GM19438 (cell line): ENCODE measurements around the gene FOXP2.
A peak's percentile ranks its signal among the peaks of the same experiment; 100 is the strongest.
"Not testable (repeated sequence)": the region's sequence is repeated elsewhere in the genome, so short reads cannot be mapped to it uniquely, and the experiment has no call there.

Source experiments
- ATAC-seq: cut with Tn5 transposase; IDR thresholded peaks from one replicate; pipeline ENCODE4 v1.9.1; 2021; ENCODE audit warnings: low read depth; ENCODE audit not compliant: unreplicated experiment

The FOXP2 gene

GRCh38 chr7:114414156-114415063 lies at the start of gene FOXP2:
Gene FOXP2, plus strand, starts transcription at chr7:114414815. Its CDS starts 11,697 bp downstream, at chr7:114426512.
- ATAC-seq: no peak

GRCh38 chr7:114365791-114366190 lies 48.8 kb upstream of the FOXP2 start:
- ATAC-seq: no peak

DNA sequence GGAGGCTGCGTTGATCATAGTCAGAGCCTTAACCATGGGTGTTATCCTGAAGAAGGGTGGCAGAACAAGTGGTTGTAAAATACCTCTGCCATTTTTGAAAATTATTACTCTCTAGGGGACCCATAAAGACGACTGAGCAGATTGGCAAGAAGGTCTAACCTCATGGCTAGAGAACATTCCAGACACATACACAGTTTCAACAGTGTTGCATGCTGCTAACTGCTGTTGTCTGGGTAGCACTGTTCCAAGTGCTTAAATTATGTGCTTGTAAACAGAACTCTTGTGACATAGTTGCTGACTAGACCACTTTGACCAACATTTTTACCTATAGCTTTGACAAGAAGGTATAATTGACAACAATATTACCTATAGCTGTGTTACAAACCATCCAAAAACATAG lies 46.1 kb upstream of the FOXP2 start:
- no peak for ATAC-seq

DNA sequence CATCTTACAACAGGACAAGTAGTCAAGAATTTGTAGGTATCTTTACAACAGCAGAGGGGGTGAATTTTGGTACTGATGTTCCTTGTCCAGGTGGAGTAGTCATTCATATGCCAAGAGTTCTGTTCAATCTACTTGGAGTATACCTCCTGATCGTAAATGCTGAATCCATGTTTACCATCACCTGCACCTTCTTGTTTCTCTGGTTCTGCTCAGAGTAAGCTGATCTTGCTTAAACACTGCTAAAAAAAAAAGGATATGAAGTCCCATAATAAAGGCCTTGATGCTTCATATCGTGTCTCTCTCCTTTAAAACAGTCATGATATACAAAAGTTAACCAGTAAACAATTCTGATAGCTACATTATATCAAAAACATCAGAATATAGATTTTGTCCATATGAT lies 45.3 kb upstream of the FOXP2 start:
- no peak for ATAC-seq

DNA sequence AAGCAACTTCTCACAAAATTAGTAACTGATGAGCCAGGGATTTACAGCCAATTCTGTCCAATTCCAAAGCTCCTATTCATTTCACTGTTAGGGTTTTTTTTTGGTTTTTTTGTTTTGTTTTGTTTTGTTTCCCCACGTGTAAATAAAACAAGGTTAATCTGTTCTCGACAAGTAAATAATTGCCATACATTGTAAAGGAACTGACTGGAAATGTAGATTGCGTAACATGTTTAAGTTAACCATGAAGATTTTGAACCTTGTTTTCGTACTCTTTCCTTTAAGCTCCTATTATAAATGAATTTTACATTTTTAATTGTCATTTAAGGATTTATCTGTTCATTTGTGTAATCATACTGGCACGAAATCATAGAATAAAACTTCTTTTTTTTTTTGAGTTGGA lies 42.0 kb upstream of the FOXP2 start:
- no peak for ATAC-seq

DNA sequence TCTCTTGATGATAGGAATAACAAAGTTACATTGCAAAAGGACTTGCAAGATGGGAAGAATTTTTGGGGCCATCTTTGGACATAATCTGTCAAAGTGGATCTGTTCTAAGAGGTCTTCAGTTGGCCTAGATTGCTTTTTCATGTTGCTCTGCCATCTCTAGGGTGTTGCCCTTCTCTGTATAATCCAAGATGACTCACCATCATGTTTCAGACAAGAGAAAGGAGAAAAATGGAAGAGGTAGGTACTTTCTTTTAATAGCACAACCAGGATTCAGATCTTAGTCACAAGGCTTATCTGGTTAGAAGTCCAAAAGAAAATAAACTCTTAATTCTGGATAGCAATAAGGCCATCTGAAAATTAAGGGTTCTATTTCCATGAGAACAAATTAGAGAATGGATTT lies 38.7 kb upstream of the FOXP2 start:
- no peak for ATAC-seq

GRCh38 chr7:114383946-114384345 lies 30.7 kb upstream of the FOXP2 start:
- not testable (repeated sequence) for ATAC-seq

DNA sequence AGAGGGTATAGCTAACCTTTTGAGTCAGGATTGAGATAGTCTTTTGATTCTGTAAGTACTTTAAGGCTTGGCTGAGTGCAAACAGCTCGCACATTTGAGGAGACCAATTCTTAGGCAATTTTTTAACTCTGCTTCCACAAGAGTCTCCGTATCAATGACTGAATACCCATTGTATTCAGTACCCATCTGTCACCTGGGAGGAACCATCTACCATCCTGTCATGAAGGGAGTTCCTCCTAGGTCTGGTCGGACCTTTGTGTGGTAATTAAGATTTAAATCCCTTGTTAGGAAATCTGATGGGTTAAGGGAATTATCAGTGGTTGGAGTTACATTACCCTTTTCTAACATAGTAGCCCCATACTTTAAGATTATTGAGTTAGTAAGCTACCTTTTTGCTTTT lies 30.3 kb upstream of the FOXP2 start:
- ATAC-seq: not testable (repeated sequence)

GRCh38 chr7:114388021-114388420 lies 26.6 kb upstream of the FOXP2 start:
- ATAC-seq: no peak

- no peak for ATAC-seq
Measured at GRCh38 chr7:114392686-114393085, 21.9 kb upstream of the FOXP2 start.

DNA sequence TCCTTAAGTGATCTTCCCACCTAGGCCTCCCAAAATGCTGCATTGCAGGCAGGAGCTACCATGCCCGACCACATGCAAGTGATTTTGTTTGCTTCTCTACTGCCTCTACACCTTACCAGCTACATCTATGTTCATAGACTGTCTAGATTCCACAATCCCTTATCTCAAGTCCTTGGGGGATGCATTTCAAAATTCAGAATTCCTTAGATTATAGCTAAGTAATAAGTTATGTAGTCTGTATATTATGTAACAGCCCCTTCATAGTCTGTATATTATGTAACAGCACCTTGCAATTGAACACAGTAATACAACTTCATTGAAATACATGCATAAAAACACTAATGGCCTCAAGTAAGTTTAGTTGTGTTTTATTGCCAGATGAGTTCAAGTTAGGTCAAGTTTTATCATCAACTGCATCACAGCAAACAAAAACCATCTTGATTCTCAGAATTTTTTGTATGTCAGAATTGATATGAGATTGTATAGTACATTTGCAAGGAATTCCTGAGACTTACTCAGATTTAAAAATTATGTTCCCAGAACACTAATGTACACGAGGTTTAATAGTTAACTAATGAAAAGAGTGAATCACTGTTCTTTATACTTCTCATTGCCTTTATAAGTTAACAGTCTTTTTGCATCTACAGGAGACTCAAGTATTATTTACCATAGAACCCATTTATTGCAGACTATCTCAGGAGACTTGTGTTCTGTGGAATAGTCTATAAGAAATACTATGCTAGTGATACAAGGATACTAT lies 11.6 kb upstream of the FOXP2 start:
- no peak for ATAC-seq

DNA sequence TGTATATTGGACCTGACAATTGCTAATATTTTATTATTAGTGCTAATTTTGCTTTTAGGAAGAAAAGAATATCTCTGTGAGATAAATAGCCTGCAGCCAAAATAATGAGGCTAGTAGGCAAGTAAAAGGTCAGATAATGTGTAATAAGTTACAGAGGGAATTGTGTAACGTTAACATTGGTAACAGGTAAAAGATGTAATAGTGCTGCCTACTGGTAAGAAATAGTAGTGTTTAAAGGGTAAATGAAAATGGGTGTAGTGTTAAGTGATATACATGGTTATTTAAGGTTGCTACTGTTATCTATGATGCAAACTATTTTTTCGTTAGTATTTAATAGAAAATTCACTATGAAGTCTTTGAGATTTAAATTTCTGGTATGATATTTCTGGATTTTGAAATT lies 9.2 kb upstream of the FOXP2 start:
- ATAC-seq: peak; percentile 66

- no peak for ATAC-seq
Measured at GRCh38 chr7:114409750-114410149, 4.9 kb upstream of the FOXP2 start.

DNA sequence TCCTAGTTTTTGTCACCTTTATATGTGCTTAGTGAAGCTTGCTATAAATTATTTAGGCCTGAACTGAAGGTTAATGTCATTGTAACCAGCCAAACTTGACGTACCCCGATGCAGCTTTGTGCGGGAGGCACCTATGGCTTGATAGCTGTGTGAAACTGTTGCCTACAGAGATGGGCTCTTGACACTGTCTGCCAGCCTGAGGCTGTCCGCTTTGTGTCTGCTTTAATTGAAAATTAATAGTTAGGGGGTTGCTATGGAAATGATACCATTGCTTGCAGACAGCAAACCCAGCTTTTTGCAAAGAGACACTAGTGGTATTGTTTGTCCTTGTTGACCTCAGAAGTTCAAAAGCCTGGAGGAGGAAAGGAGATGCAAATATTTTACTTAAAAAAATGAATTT lies 2.1 kb upstream of the FOXP2 start:
- no peak for ATAC-seq

DNA sequence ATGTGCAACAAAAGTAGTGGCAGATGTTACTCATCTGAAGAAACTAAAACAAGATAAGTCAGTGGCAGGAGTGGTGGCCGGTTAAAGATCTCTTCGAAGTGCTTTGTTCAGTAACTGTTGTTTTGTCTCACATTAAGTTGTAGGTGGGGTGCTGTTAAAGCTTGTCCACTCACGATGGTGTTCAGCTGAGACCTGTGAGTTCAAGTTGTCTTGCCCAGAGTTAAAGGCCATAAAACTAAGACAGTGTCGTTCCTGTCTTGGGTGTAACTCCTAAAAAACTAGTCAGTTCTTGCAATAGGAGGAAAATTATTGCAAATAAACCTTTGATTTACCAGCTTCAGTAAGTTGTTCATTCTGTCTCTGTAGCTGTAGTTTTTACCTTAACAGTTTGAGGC lies 857 bp upstream of the FOXP2 start:
- no peak for ATAC-seq

DNA sequence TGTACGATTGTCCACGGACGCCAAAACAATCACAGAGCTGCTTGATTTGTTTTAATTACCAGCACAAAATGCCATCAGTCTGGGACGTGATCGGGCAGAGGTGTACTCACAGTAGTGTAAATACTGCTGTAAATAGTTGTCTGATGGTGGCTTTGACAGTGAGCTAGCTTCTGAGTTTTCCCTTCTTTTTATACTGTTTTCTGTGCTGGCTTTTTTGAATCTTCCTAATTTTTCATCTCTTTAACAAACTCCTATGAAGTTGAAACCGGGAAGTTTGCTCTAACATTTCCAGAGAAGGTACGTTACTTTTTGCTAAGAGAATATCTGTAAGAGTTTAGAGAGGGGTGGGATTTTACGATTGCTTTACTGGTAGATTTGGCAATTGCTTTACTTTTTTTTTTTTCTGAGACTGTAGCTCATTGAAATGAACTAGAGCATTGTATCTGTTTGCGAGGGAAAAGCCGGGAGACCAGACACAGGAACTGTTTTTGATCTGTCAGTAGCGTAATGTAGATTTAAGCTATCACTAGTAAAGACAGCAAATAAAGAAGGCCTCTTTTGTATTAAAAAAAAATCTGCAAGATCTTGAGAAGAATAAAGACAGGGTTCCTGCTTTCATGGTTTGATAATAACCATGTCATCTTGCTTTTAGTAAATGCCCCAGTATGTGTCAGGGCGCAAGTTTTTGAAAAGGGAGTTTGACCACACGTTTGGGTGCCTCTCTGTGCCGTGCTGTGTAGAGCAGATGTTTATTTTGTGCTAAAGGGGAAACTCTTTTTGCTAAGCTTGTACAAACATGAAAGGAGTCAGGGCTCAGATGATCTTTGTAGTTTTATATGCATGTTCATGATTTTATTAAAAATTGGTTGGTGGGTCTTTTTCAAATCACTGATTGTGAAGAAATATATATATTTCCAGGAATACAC lies 712 bp downstream of the FOXP2 start:
- ATAC-seq: no peak

GRCh38 chr7:114416129-114416990 lies 1.7 kb downstream of the FOXP2 start:
- no peak for ATAC-seq

DNA sequence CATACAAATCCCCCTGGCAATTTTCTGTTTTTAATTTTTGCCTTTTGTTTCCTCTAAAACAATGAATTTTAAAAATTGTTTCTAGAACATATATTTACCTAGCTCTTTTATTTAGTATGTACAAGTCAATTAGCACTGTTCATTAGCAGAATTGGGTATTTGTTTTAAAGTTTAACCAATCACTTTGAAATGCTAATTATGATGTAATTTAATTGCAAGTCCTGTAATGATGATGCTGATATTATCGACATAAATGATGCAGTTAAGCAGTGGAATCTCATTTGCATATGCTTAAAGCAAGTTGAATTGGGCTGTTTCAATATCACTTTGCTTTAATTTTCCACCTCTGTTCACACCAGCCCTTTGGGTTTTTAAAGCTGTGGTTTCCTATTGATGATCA lies 2.7 kb downstream of the FOXP2 start:
- ATAC-seq: no peak

GRCh38 chr7:114418117-114418516 lies 3.5 kb downstream of the FOXP2 start:
- no peak for ATAC-seq
